Measurements from ENCODE around the gene KLHDC3. TPM values are rescaled to one million over a fixed set of nuclear protein-coding genes. Genes with fewer than 3 reads are reported as not detected.

The KLHDC3 gene
- total and polyA plus RNA-seq, 2 of the 13 experiments (the other 11 are each of a cell fraction or from before 2014, with no cell fraction given), result 78.3 to 91.5 TPM

- TF ChIP-seq ZNF280D (CRISPR knock-in tag; IDR thresholded peaks at IDR 0.05) (peak; percentile 65; the same call in 1 of the 2 replicates), AKAP8 (CRISPR knock-in tag; IDR thresholded peaks at IDR 0.05) (no peak; the same call in 1 of the 2 replicates), ZBTB43 (CRISPR knock-in tag; conservative IDR thresholded peaks at IDR 0.05) (0 out of 2 replicates have a peak, but pooled peaks have one; percentile 26), ZNF101 (CRISPR knock-in tag; IDR thresholded peaks at IDR 0.05; ENCODE audit: borderline replicate concordance, low read depth) (peak; percentile 38; the same call in 1 of the 2 replicates), POLR2A (IDR thresholded peaks at IDR 0.05; ENCODE audit: insufficient read depth in 1 of 2, low read depth in 2 of 2, low read length in 2 of 2) (0 out of 4 replicates have a peak, but pooled peaks of 1 of the 2 experiments have one; percentile 50), ZNF562 (CRISPR knock-in tag; IDR thresholded peaks at IDR 0.05; ENCODE audit: borderline replicate concordance) (0 out of 2 replicates have a peak, but pooled peaks have one; percentile 39), ZNF768 (CRISPR knock-in tag; IDR thresholded peaks at IDR 0.05) (peak; percentile 46; the same call in 1 of the 2 replicates), NKX3-1 (CRISPR knock-in tag; IDR thresholded peaks at IDR 0.05) (peak; percentile 65; the same call in 1 of the 2 replicates), ZFP91 (CRISPR knock-in tag; IDR thresholded peaks at IDR 0.05; ENCODE audit: borderline replicate concordance) (no peak), ZNF264 (CRISPR knock-in tag; IDR thresholded peaks at IDR 0.05) (peak; percentile 22; the same call in 1 of the 2 replicates), RBFOX2 (IDR thresholded peaks at IDR 0.05; ENCODE audit: low read depth, low read length) (no peak), SIN3A (IDR thresholded peaks at IDR 0.05; ENCODE audit: borderline replicate concordance, low read depth, low read length) (0 out of 2 replicates have a peak, but pooled peaks have one; percentile 35), REXO4 (CRISPR knock-in tag; IDR thresholded peaks at IDR 0.05; ENCODE audit: borderline replicate concordance) (no peak), KLF12 (CRISPR knock-in tag; IDR thresholded peaks at IDR 0.05; ENCODE audit: borderline replicate concordance) (peak; percentile 58; the same call in 1 of the 2 replicates), TGIF2 (CRISPR knock-in tag; IDR thresholded peaks at IDR 0.05) (no peak; the same call in 1 of the 2 replicates), MTF2 (CRISPR knock-in tag; IDR thresholded peaks at IDR 0.05; ENCODE audit: borderline replicate concordance) (peak; percentile 75; the same call in 1 of the 2 replicates), AGO2 (optimal IDR thresholded peaks at IDR 0.05; ENCODE audit: low read depth, low read length) (peak; percentile 96), RFXAP (CRISPR knock-in tag; IDR thresholded peaks at IDR 0.05; ENCODE audit: borderline replicate concordance) (0 out of 2 replicates have a peak, but pooled peaks have one; percentile 9), BORCS8-MEF2B (CRISPR knock-in tag; IDR thresholded peaks at IDR 0.05) (no peak)
These were observed 35.6 kb upstream of the KLHDC3 start (continued) for GRCh38 chr6:42978487-42978838.
